IPS DF 4.7 (cell line): ENCODE measurements around the gene WDR20.

Experiments used
- DNase-seq: peaks from one replicate; pipeline ENCODE4 v3.0.0-alpha.2; 2013; ENCODE audit warnings: low spot score; ENCODE audit errors: extremely low read depth

The WDR20 gene

GRCh38 chr14:102215576-102216250 is 76.0 kb downstream of the WDR20 start:
- no peak for DNase-seq

GRCh38 chr14:102217399-102217798 is 77.7 kb downstream of the WDR20 start:
- DNase-seq = no peak

GRCh38 chr14:102217987-102218421 is 78.3 kb downstream of the WDR20 start:
- DNase-seq = no peak

GRCh38 chr14:102218688-102219087 is 79.0 kb downstream of the WDR20 start:
- no peak for DNase-seq

GRCh38 chr14:102219316-102219715 is 79.6 kb downstream of the WDR20 start:
- DNase-seq = no peak

GRCh38 chr14:102220031-102220430 is 80.3 kb downstream of the WDR20 start:
- DNase-seq = no peak

- DNase-seq = no peak
These were observed 81.3 kb downstream of the WDR20 start for GRCh38 chr14:102221026-102221425.

GRCh38 chr14:102222009-102222575 is 82.4 kb downstream of the WDR20 start:
- no peak for DNase-seq

GRCh38 chr14:102222751-102223150 is 83.1 kb downstream of the WDR20 start:
- DNase-seq = no peak

GRCh38 chr14:102223682-102224081 is 84.0 kb downstream of the WDR20 start:
- DNase-seq = no peak

- no peak for DNase-seq
These were observed 85.7 kb downstream of the WDR20 start for GRCh38 chr14:102225386-102225785.

GRCh38 chr14:102225936-102226335 is 86.2 kb downstream of the WDR20 start:
- no peak for DNase-seq

GRCh38 chr14:102226356-102227125 is 86.8 kb downstream of the WDR20 start:
- DNase-seq = no peak

GRCh38 chr14:102227184-102227964 is 87.7 kb downstream of the WDR20 start:
- DNase-seq = no peak

GRCh38 chr14:102229071-102229738 is 89.5 kb downstream of the WDR20 start:
- no peak for DNase-seq

GRCh38 chr14:102229739-102230092 is 90.0 kb downstream of the WDR20 start:
- DNase-seq = no peak

- no peak for DNase-seq
These were observed 90.9 kb downstream of the WDR20 start for GRCh38 chr14:102230481-102231210.

GRCh38 chr14:102231476-102232347 is 92.0 kb downstream of the WDR20 start:
- no peak for DNase-seq

- DNase-seq = no peak
These were observed 92.6 kb downstream of the WDR20 start for GRCh38 chr14:102232348-102232625.

- no peak for DNase-seq
These were observed 93.4 kb downstream of the WDR20 start for GRCh38 chr14:102233081-102233480.
